GM19463 (cell line): ENCODE data around the gene ZSWIM3.
A peak's percentile ranks its signal among the peaks of the same experiment; 100 is the strongest.
"Not testable (repeated sequence)": the region's sequence is repeated elsewhere in the genome, so short reads cannot be mapped to it uniquely, and the experiment has no call there.

Experiments
- ATAC-seq: cut with Tn5 transposase; IDR thresholded peaks from one replicate; pipeline ENCODE4 v1.9.1; 2021; ENCODE audit warnings: mild to moderate bottlenecking, moderate library complexity; ENCODE audit not compliant: unreplicated experiment

The ZSWIM3 gene

GRCh38 chr20:45890077-45890984 lies 32.9 kb downstream of the ZSWIM3 start:
- ATAC-seq, result peak; percentile 10

GRCh38 chr20:45890985-45891983 lies 33.9 kb downstream of the ZSWIM3 start, which contains the start of the genes CTSA and NEURL2:
CTSA (plus strand) TSS chr20:45891335; CDS start chr20:45891569, 234 bp downstream.
NEURL2 (minus strand) TSS chr20:45891208; CDS start chr20:45890991, 217 bp downstream.
- peak; percentile 80 for ATAC-seq

GRCh38 chr20:45892049-45892825 lies 34.8 kb downstream of the ZSWIM3 start:
- no peak for ATAC-seq

GRCh38 chr20:45892828-45893500 lies 35.5 kb downstream of the ZSWIM3 start:
- no peak for ATAC-seq

GRCh38 chr20:45893831-45894230 lies 36.4 kb downstream of the ZSWIM3 start:
- no peak for ATAC-seq

- ATAC-seq, result no peak
These were observed 37.4 kb downstream of the ZSWIM3 start for GRCh38 chr20:45894797-45895196.

- no peak for ATAC-seq
These were observed 39.3 kb downstream of the ZSWIM3 start for GRCh38 chr20:45896641-45897161.

- ATAC-seq, result no peak
These were observed 39.9 kb downstream of the ZSWIM3 start for GRCh38 chr20:45897289-45897688.

- no peak for ATAC-seq
These were observed 40.3 kb downstream of the ZSWIM3 start for GRCh38 chr20:45897692-45898091.

GRCh38 chr20:45898285-45898684 lies 40.9 kb downstream of the ZSWIM3 start:
- no peak for ATAC-seq

- no peak for ATAC-seq
These were observed 41.8 kb downstream of the ZSWIM3 start for GRCh38 chr20:45899046-45899835.

GRCh38 chr20:45901332-45901731 lies 43.9 kb downstream of the ZSWIM3 start:
- ATAC-seq, result not testable (repeated sequence)

- ATAC-seq, result no peak
These were observed 44.8 kb downstream of the ZSWIM3 start for GRCh38 chr20:45902199-45902701.

- no peak for ATAC-seq
These were observed 47.4 kb downstream of the ZSWIM3 start for GRCh38 chr20:45904583-45905504.

- no peak for ATAC-seq
These were observed 48.2 kb downstream of the ZSWIM3 start for GRCh38 chr20:45905505-45906079.

- ATAC-seq, result no peak
These were observed 50.0 kb downstream of the ZSWIM3 start for GRCh38 chr20:45907219-45907948.

GRCh38 chr20:45908084-45908483 lies 50.7 kb downstream of the ZSWIM3 start:
- ATAC-seq, result no peak
